Sigmoid colon (tissue), 7 donors: ENCODE data around the gene TMEM213. TPM values are rescaled to one million over a fixed set of nuclear protein-coding genes. Genes with fewer than 3 reads are reported as not detected.

Experiments used
- DNase-seq: peaks from one replicate; pipeline ENCODE4 v3.0.0-alpha.2; 2019
- H3K27ac ChIP-seq, 4 donors: fragments of 200-600 bp; sonication (generic); one replicate each; pipeline ENCODE4 v1.5.1; 2016 to 2019; ENCODE audit warnings: mild to moderate bottlenecking in 1 of 4
- H3K27me3 ChIP-seq, 3 donors: fragments of 200-600 bp; sonication (generic); one replicate each; pipeline ENCODE4 v1.5.1; 2019; ENCODE audit warnings: mild to moderate bottlenecking in 1 of 3
- H3K36me3 ChIP-seq, 4 donors: fragments of 200-600 bp; sonication (generic); one replicate each; pipeline ENCODE4 v1.5.1; 2016 to 2019
- H3K4me1 ChIP-seq, 4 donors: fragments of 200-600 bp; sonication (generic); one replicate each; pipeline ENCODE4 v1.5.1; 2017 to 2019
- H3K4me3 ChIP-seq, 4 donors: fragments of 200-600 bp; sonication (generic); one replicate each; pipeline ENCODE4 v1.5.1; 2017 to 2019; ENCODE audit warnings: mild to moderate bottlenecking in 2 of 4, moderate library complexity in 1 of 4
- H3K9me3 ChIP-seq, 4 donors: fragments of 200-600 bp in 3 of 4; sonication (generic) in 3 of 4; one replicate each; pipeline versions ENCODE4 v1.5.1 to v1.6.1; 2013 to 2019
- CTCF ChIP-seq, 4 experiments: fragments of 450-650 bp in 3 of 4; fragments of 200-600 bp in 1 of 4; IDR thresholded peaks; one replicate each; pipeline ENCODE4 v1.5.1; 2016 to 2019; ENCODE audit warnings: antibody characterized with exemption in 4 of 4, mild to moderate bottlenecking in 3 of 4, moderate library complexity in 2 of 4
- EP300 ChIP-seq, 4 donors: sonication (generic); formaldehyde crosslinking; IDR thresholded peaks; one replicate each; pipeline ENCODE4 v1.6.1; 2017; ENCODE audit warnings: antibody characterized with exemption in 4 of 4
- POLR2A ChIP-seq, 2 donors: fragments of 450-650 bp; IDR thresholded peaks; one replicate each; pipeline ENCODE4 v1.6.1; 2016; ENCODE audit warnings: antibody characterized with exemption in 2 of 2, mild to moderate bottlenecking in 2 of 2, moderate library complexity in 2 of 2
- POLR2AphosphoS5 ChIP-seq, 4 donors: sonication (generic); formaldehyde crosslinking; IDR thresholded peaks; one replicate each; pipeline ENCODE4 v1.6.1; 2017; ENCODE audit warnings: antibody characterized with exemption in 4 of 4
- WGBS, 2 donors: extraction: QIAGEN DNeasy Blood & Tissue Kit; methylation state at CpG; one replicate each; pipeline ENCODE4 v1.1.7; 2013; 5-methylcytosine and 5-hydroxymethylcytosine counted together
- intact Hi-C: fragments of 100-400 bp; cut with DNase I; formaldehyde crosslinking; loops from one replicate; pipeline ENCODE4 v1.15.1; 2023
- polyA plus RNA-seq, 3 donors: library from polyadenylated mRNA; stranded (reverse); fragments of 200-250 nt; gene quantifications; one replicate each; pipeline ENCODE4 v1.2.3, GENCODE V29; 2013
- total RNA-seq, 4 donors: library from RNA; depleted of rRNA; stranded (reverse); fragments of >200 nt; gene quantifications; one replicate each; pipeline ENCODE4 v1.1.0, GENCODE V29; 2016
- donor health status: healthy with polysubstance abuse.
- donor health status: Bipolar disorder and iron deficiency.
- donor health status: healthy.

Gene TMEM213
- total and polyA plus RNA-seq, 7 donors, result 0.01 TPM; not detected in 6

GRCh38 chr7:138838166-138838565 is 40.4 kb downstream of the TMEM213 start:
- H3K4me3 ChIP-seq, result no peak overlapping the region
- 90 to 91% methylated on average over 9 of the region's 9 CpGs for WGBS, 2 donors

GRCh38 chr7:138842111-138842510 is 44.3 kb downstream of the TMEM213 start:
- Histone ChIP-seq H3K27ac (no peak overlapping the region), H3K4me1 (no peaks in the 10 kb centered on the region), H3K4me3 (no peak overlapping the region), H3K27me3 (no peaks in the 10 kb centered on the region), H3K9me3 (no peaks in the 10 kb centered on the region), H3K36me3 (no peaks in the 10 kb centered on the region)
- no peak for TF ChIP-seq CTCF (IDR thresholded peaks at IDR 0.05)
- TF ChIP-seq POLR2AphosphoS5 (IDR thresholded peaks at IDR 0.05), result no peak
- no peak for TF ChIP-seq EP300 (IDR thresholded peaks at IDR 0.05)
- TF ChIP-seq POLR2A (IDR thresholded peaks at IDR 0.05), result no peak
- WGBS, 2 donors, result 78 to 89% methylated on average over 12 of the region's 12 CpGs
- no peak for DNase-seq
- intact Hi-C loops, result no loop called here

More at GRCh38 chr7:138838166-138838565, 40.4 kb downstream of the TMEM213 start:
- intact Hi-C loops, result no loop called here
- Histone ChIP-seq H3K27me3 (no peaks in the 10 kb centered on the region), H3K27ac (no peak overlapping the region), H3K36me3 (no peaks in the 10 kb centered on the region), H3K4me1 (no peaks in the 10 kb centered on the region), H3K9me3 (no peaks in the 10 kb centered on the region)
- TF ChIP-seq CTCF (IDR thresholded peaks at IDR 0.05), result no peak
- TF ChIP-seq POLR2AphosphoS5 (IDR thresholded peaks at IDR 0.05), result no peak
- no peak for TF ChIP-seq EP300 (IDR thresholded peaks at IDR 0.05)
- no peak for TF ChIP-seq POLR2A (IDR thresholded peaks at IDR 0.05)
- no peak for DNase-seq

- H3K4me3 ChIP-seq, result no peak overlapping the region
- H3K27ac ChIP-seq, result no peak overlapping the region
- 93% methylated on average over 20 of the region's 20 CpGs for WGBS, 2 donors
- H3K9me3 ChIP-seq, result no peaks in the 10 kb centered on the region
- H3K4me1 ChIP-seq, result no peaks in the 10 kb centered on the region
- no peak for DNase-seq
- intact Hi-C loops, result no loop called here
- no peak for TF ChIP-seq POLR2A (IDR thresholded peaks at IDR 0.05)
- no peak for TF ChIP-seq POLR2AphosphoS5 (IDR thresholded peaks at IDR 0.05)
- no peak for TF ChIP-seq EP300 (IDR thresholded peaks at IDR 0.05)
- TF ChIP-seq CTCF (IDR thresholded peaks at IDR 0.05), result no peak
- no peaks in the 10 kb centered on the region for H3K36me3 ChIP-seq
- H3K27me3 ChIP-seq, result no peaks in the 10 kb centered on the region
Observed at GRCh38 chr7:138843632-138844580, 46.1 kb downstream of the TMEM213 start.

GRCh38 chr7:138845711-138846110 is 47.9 kb downstream of the TMEM213 start:
- no peak for TF ChIP-seq POLR2A (IDR thresholded peaks at IDR 0.05)
- TF ChIP-seq CTCF (IDR thresholded peaks at IDR 0.05), result no peak
- TF ChIP-seq EP300 (IDR thresholded peaks at IDR 0.05), result no peak
- TF ChIP-seq POLR2AphosphoS5 (IDR thresholded peaks at IDR 0.05), result no peak
- H3K27ac ChIP-seq, result no peak overlapping the region
- H3K4me1 ChIP-seq, result no peaks in the 10 kb centered on the region
- no peak for DNase-seq
- intact Hi-C loops, result no loop called here
- no peak overlapping the region for H3K4me3 ChIP-seq
- H3K27me3 ChIP-seq, result no peaks in the 10 kb centered on the region
- H3K9me3 ChIP-seq, result no peaks in the 10 kb centered on the region
- 45 to 62% methylated on average over 2 of the region's 2 CpGs for WGBS, 2 donors
- H3K36me3 ChIP-seq, result peaks cover 0 to 14% (median 2%) of the 10 kb centered on the region in 4 donors
